Neural progenitor cell (in vitro differentiated cells): ENCODE measurements around the gene RIPOR3. TPM values are rescaled to one million over a fixed set of nuclear protein-coding genes. Genes with fewer than 3 reads are reported as not detected.

Source experiments
- DNase-seq: peaks from one replicate; pipeline ENCODE4 v3.0.0-alpha.2; 2016; ENCODE audit warnings: low spot score
- H2AFZ ChIP-seq: fragments of 200-600 bp; sonication (generic); replicated peaks from 2 replicates; pipeline ENCODE4 v1.6.1; 2016; ENCODE audit warnings: antibody characterized with exemption
- H3F3A ChIP-seq: fragments of 200-600 bp; sonication (generic); 2 replicates; pipeline ENCODE4 v1.6.1; 2016; ENCODE audit warnings: antibody characterized with exemption, low read depth
- H3K27ac ChIP-seq: fragments of 200-600 bp; sonication (generic); 2 replicates; pipeline ENCODE4 v1.5.1; 2016; ENCODE audit warnings: mild to moderate bottlenecking
- H3K27me3 ChIP-seq: fragments of 200-600 bp; sonication (generic); 2 replicates; pipeline ENCODE4 v1.6.1; 2016; ENCODE audit warnings: mild to moderate bottlenecking, moderate library complexity
- H3K36me3 ChIP-seq: fragments of 200-600 bp; sonication (generic); 2 replicates; pipeline ENCODE4 v1.5.1; 2016
- H3K4me1 ChIP-seq: fragments of 200-600 bp; sonication (generic); 2 replicates; pipeline ENCODE4 v1.6.1; 2016; ENCODE audit warnings: mixed run types
- H3K4me2 ChIP-seq: fragments of 200-600 bp; sonication (generic); 2 replicates; pipeline ENCODE4 v1.6.1; 2016
- H3K4me3 ChIP-seq: fragments of 200-600 bp; sonication (generic); 2 replicates; pipeline ENCODE4 v1.5.1; 2016
- H3K79me2 ChIP-seq: fragments of 200-600 bp; sonication (generic); 2 replicates; pipeline ENCODE4 v1.6.1; 2016; ENCODE audit warnings: low read depth
- H3K9ac ChIP-seq: fragments of 200-600 bp; sonication (generic); 2 replicates; pipeline ENCODE4 v1.6.1; 2016
- H3K9me3 ChIP-seq: fragments of 200-600 bp; sonication (generic); 2 replicates; pipeline ENCODE4 v1.5.1; 2016; ENCODE audit warnings: low read depth
- H4K20me1 ChIP-seq: fragments of 200-600 bp; sonication (generic); 2 replicates; pipeline ENCODE4 v1.6.1; 2016; ENCODE audit warnings: low read depth
- H3K27ac Mint-ChIP-seq: 3 replicates; pipeline ENCODE4 v1.8.0; 2021; ENCODE audit warnings: mixed read lengths
- H3K27me3 Mint-ChIP-seq: 2 replicates; pipeline ENCODE4 v1.8.0; 2022; ENCODE audit warnings: low read depth, mild to moderate bottlenecking, inconsistent platforms, moderate library complexity, mixed read lengths; ENCODE audit not compliant: insufficient read depth
- H3K36me3 Mint-ChIP-seq: 3 replicates; pipeline ENCODE4 v1.8.0; 2021; ENCODE audit warnings: mixed read lengths
- H3K4me1 Mint-ChIP-seq: 3 replicates; pipeline ENCODE4 v1.8.0; 2021; ENCODE audit warnings: mixed read lengths
- H3K4me3 Mint-ChIP-seq: 3 replicates; pipeline ENCODE4 v1.8.0; 2021; ENCODE audit warnings: mild to moderate bottlenecking, moderate library complexity, mixed read lengths
- H3K9me3 Mint-ChIP-seq: 3 replicates; pipeline ENCODE4 v1.8.0; 2020; ENCODE audit warnings: mixed read lengths
- EZH2 ChIP-seq: fragments of 200-600 bp; sonication (generic); IDR thresholded peaks from 2 replicates; pipeline ENCODE4 v1.6.1; 2017; ENCODE audit warnings: antibody characterized with exemption, mild to moderate bottlenecking, moderate library complexity
- EZH2phosphoT487 ChIP-seq: fragments of 200-600 bp; sonication (generic); IDR thresholded peaks from 2 replicates; pipeline ENCODE4 v1.6.1; 2017; ENCODE audit warnings: antibody characterized with exemption
- total RNA-seq: library from RNA; depleted of rRNA; stranded (reverse); fragments of >200 nt; gene quantifications from 2 replicates; pipeline ENCODE4 v1.2.3, GENCODE V29; 2015; ENCODE audit warnings: low replicate concordance
- TF ChIP-seq, protein P1 (sequence below): fragments of 200-600 bp; sonication (generic); IDR thresholded peaks from 2 replicates; pipeline ENCODE4 v1.5.1; 2017; ENCODE audit warnings: antibody characterized with exemption, mild to moderate bottlenecking

RIPOR3 gene
- total RNA-seq, 1 donor from 2014 or later: 1.2 TPM

DNA sequence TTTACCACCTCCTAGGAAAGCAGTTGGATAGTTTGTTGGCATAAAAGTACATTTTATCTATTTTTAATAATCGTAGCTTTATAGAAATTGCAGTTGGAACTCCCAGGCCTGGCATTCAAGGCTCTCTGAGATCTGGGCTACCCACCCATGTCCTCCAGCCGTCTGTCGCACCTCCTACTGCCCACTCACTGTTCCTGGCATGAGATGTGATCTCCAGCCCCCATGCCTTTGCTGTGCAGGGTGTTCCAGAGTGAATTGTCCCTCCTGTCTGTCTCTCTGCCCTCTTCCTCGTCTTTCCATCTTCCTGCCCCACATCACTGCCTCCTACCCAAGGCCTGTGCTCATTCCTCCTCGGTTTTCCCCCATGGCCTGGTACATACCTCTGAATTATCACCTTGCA lies 130.5 kb downstream of the RIPOR3 start:
- H3K36me3 Mint-ChIP-seq: peaks cover 20% of the 10 kb centered on the region
- Histone ChIP-seq H2AFZ (no peak overlapping the region), H3K4me1 (no peaks in the 10 kb centered on the region), H3F3A (no peaks in the 10 kb centered on the region), H3K4me2 (no peak overlapping the region), H3K27me3 (no peaks in the 10 kb centered on the region), H3K4me3 (no peak overlapping the region), H3K9me3 (no peaks in the 10 kb centered on the region), H3K36me3 (no peaks in the 10 kb centered on the region), H3K9ac (no peak overlapping the region), H4K20me1 (no peaks in the 10 kb centered on the region), H3K79me2 (peaks cover 17% of the 10 kb centered on the region), H3K27ac (no peak overlapping the region)
- TF ChIP-seq, protein P1, sequence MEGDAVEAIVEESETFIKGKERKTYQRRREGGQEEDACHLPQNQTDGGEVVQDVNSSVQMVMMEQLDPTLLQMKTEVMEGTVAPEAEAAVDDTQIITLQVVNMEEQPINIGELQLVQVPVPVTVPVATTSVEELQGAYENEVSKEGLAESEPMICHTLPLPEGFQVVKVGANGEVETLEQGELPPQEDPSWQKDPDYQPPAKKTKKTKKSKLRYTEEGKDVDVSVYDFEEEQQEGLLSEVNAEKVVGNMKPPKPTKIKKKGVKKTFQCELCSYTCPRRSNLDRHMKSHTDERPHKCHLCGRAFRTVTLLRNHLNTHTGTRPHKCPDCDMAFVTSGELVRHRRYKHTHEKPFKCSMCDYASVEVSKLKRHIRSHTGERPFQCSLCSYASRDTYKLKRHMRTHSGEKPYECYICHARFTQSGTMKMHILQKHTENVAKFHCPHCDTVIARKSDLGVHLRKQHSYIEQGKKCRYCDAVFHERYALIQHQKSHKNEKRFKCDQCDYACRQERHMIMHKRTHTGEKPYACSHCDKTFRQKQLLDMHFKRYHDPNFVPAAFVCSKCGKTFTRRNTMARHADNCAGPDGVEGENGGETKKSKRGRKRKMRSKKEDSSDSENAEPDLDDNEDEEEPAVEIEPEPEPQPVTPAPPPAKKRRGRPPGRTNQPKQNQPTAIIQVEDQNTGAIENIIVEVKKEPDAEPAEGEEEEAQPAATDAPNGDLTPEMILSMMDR: no peak
- TF ChIP-seq EZH2 (no peak), EZH2phosphoT487 (no peak)
- H3K9me3 Mint-ChIP-seq: peaks cover 4% of the 10 kb centered on the region
- H3K4me3 Mint-ChIP-seq: no peak overlapping the region
- peak overlapping the region; percentile 12 for H3K27ac Mint-ChIP-seq
- peaks cover 2% of the 10 kb centered on the region for H3K27me3 Mint-ChIP-seq
- DNase-seq: no peak
- H3K4me1 Mint-ChIP-seq: peaks cover 27% of the 10 kb centered on the region

DNA sequence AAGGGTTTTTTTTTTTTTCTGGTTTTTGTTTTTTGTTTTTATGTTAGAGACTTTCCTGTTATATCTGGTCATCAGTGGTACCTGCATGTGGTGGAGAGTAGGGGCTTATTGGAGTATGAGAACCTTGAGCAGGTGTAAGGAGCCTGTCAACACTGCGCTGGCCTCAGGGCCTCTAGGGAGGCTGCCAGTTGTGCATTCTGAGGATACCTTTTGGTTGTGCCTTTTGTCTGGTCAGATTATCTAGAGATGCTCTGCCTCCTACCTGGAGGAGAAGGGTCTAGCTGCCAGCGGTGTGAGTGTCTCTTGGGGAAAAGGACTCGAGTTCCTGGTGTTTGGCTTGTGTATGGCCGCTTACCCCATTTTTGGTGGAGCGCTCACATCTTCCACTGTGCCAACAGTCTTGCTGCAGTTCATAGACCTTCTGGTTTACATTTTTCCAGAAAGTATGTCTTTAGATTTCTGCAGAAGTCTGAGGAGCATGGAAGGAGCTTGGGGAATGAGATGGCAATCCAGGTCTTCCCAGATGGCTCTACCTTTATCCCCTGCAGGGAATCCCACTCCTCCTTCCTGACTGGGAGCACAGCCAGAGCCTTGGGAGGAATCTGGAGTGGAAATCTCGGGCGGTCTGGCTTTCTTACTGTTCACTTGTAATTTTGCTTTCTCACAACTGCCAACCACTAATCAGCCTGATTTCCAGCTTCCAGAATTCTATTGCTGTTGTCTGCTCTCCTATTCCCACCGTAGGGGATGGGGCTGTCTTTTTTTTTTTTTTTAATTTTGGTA lies 131.3 kb downstream of the RIPOR3 start:
- H3K4me2 ChIP-seq: no peak overlapping the region

DNA sequence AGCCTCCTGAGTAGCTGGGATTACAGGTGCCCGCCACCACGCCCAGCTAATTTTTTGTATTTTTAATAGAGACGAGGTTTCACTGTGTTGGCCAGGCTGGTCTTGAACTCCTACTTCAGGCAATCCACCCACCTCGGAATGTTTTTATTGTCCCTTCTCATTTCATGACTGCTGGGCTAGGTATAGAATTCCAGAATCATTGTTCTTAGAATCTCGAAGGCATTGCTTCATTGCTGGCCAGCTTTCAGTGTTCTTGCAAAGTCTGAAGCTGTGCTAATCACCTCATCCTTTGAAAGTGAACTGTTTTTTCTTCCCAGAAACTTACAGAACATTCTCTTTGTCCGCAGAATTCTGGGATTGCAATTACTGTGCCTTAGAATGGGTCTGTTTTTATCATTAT lies 132.2 kb downstream of the RIPOR3 start:
- Mint-ChIP-seq H3K27ac (no peak overlapping the region), H3K9me3 (peaks cover 4% of the 10 kb centered on the region), H3K4me1 (peaks cover 21% of the 10 kb centered on the region), H3K36me3 (peaks cover 18% of the 10 kb centered on the region), H3K4me3 (no peak overlapping the region), H3K27me3 (peaks cover 2% of the 10 kb centered on the region)
- no peaks in the 10 kb centered on the region for H4K20me1 ChIP-seq
- H2AFZ ChIP-seq: no peak overlapping the region
- peaks cover 19% of the 10 kb centered on the region for H3K79me2 ChIP-seq
- H3K4me1 ChIP-seq: no peaks in the 10 kb centered on the region
- no peak for DNase-seq
- no peak overlapping the region for H3K27ac ChIP-seq
- no peak overlapping the region for H3K4me3 ChIP-seq
- H3K4me2 ChIP-seq: no peak overlapping the region
- H3K9ac ChIP-seq: no peak overlapping the region
- TF ChIP-seq EZH2 (no peak), EZH2phosphoT487 (no peak)
- TF ChIP-seq, protein P1: no peak
- no peaks in the 10 kb centered on the region for H3K27me3 ChIP-seq
- H3F3A ChIP-seq: no peaks in the 10 kb centered on the region
- H3K9me3 ChIP-seq: no peaks in the 10 kb centered on the region
- no peaks in the 10 kb centered on the region for H3K36me3 ChIP-seq

More for the DNA sequence above, 131.3 kb downstream of the RIPOR3 start:
- Mint-ChIP-seq H3K4me1 (peaks cover 25% of the 10 kb centered on the region), H3K27ac (no peak overlapping the region), H3K4me3 (no peak overlapping the region), H3K36me3 (peaks cover 18% of the 10 kb centered on the region), H3K27me3 (peaks cover 2% of the 10 kb centered on the region), H3K9me3 (peaks cover 4% of the 10 kb centered on the region)
- H2AFZ ChIP-seq: no peak overlapping the region
- H3K36me3 ChIP-seq: no peaks in the 10 kb centered on the region
- H3K4me1 ChIP-seq: no peaks in the 10 kb centered on the region
- no peaks in the 10 kb centered on the region for H4K20me1 ChIP-seq
- no peak for DNase-seq
- H3F3A ChIP-seq: no peaks in the 10 kb centered on the region
- H3K27me3 ChIP-seq: no peaks in the 10 kb centered on the region
- peaks cover 19% of the 10 kb centered on the region for H3K79me2 ChIP-seq
- H3K4me3 ChIP-seq: no peak overlapping the region
- no peaks in the 10 kb centered on the region for H3K9me3 ChIP-seq
- H3K9ac ChIP-seq: no peak overlapping the region
- H3K27ac ChIP-seq: no peak overlapping the region
- TF ChIP-seq EZH2 (no peak), EZH2phosphoT487 (no peak)
- TF ChIP-seq, protein P1: no peak
